IMR-90 (cell line): ENCODE results near the gene ZNF592.

Source experiments
- BHLHE40 ChIP-seq: fragments of 150-350 bp; IDR thresholded peaks from 2 replicates; pipeline ENCODE4 v1.6.1; 2016; ENCODE audit warnings: mild to moderate bottlenecking, low read depth, low read length
- CEBPB ChIP-seq: IDR thresholded peaks from 2 replicates; pipeline ENCODE4 v1.6.1; 2012; ENCODE audit warnings: low read depth, low read length, improper control_type of control experiment
- CHD1 ChIP-seq: IDR thresholded peaks from 2 replicates; pipeline ENCODE4 v1.6.1; 2012; ENCODE audit warnings: low read depth, low read length, improper control_type of control experiment
- FOS ChIP-seq: fragments of 150-350 bp; IDR thresholded peaks from 2 replicates; pipeline ENCODE4 v1.6.1; 2016; ENCODE audit warnings: low read depth, low read length
- MAFK ChIP-seq: IDR thresholded peaks from 2 replicates; pipeline ENCODE4 v1.6.1; 2012; ENCODE audit warnings: low read depth, low read length, improper control_type of control experiment
- MXI1 ChIP-seq: IDR thresholded peaks from 2 replicates; pipeline ENCODE4 v1.6.1; 2012; ENCODE audit warnings: low read depth, mild to moderate bottlenecking, low read length, moderate library complexity, borderline replicate concordance
- NFE2L2 ChIP-seq: fragments of 150-350 bp; IDR thresholded peaks from 2 replicates; pipeline ENCODE4 v1.6.1; 2016; ENCODE audit warnings: low read depth, mild to moderate bottlenecking, low read length
- POLR2A ChIP-seq: IDR thresholded peaks from 2 replicates; pipeline ENCODE4 v1.6.1; 2012; ENCODE audit warnings: mild to moderate bottlenecking, low read depth, low read length
- RAD21 ChIP-seq: IDR thresholded peaks from 2 replicates; pipeline ENCODE4 v1.6.1; 2012; ENCODE audit warnings: low read length, improper control_type of control experiment
- RCOR1 ChIP-seq: IDR thresholded peaks from 2 replicates; pipeline ENCODE4 v1.6.1; 2012; ENCODE audit warnings: mild to moderate bottlenecking, low read length, improper control_type of control experiment; ENCODE audit not compliant: insufficient replicate concordance
- RFX5 ChIP-seq: IDR thresholded peaks from 2 replicates; pipeline ENCODE4 v1.8.0; 2012; ENCODE audit warnings: low read depth, mild to moderate bottlenecking, low read length, moderate library complexity
- TF ChIP-seq, protein P1 (sequence below): conservative IDR thresholded peaks from 2 replicates; pipeline ENCODE4 v1.5.1; 2012; ENCODE audit warnings: mild to moderate bottlenecking, low read depth, low read length, improper control_type of control experiment
- TF ChIP-seq, protein P2 (sequence below): fragments of 150-350 bp; IDR thresholded peaks from 2 replicates; pipeline ENCODE4 v1.6.1; 2017; ENCODE audit warnings: mild to moderate bottlenecking, antibody characterized with exemption, low read length, low read depth
- TF ChIP-seq, protein P3 (sequence below): fragments of 150-350 bp; IDR thresholded peaks from 2 replicates; pipeline ENCODE4 v1.6.1; 2016; ENCODE audit warnings: low read depth, mild to moderate bottlenecking, low read length, moderate library complexity, borderline replicate concordance

DNA sequence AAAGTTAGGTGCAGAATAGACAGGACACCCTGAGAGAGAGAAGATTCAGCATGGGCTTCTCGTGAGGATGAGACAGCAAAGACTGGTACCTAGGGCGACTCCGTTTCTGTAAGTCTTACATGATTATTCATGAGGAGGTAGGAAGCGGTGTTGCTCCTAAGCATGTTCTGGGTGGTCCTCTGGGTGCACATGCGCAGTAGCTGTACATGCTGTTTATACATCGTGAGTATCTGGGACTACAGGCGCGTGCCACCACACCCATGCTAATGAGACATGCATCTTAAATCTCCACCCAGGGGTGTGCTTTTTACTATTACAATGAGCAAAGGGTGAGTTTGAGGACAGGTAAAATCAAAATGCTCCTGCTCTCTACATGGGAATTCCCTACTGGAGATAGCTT is 81.0 kb downstream of the ZNF592 start:
- TF ChIP-seq, protein P1, sequence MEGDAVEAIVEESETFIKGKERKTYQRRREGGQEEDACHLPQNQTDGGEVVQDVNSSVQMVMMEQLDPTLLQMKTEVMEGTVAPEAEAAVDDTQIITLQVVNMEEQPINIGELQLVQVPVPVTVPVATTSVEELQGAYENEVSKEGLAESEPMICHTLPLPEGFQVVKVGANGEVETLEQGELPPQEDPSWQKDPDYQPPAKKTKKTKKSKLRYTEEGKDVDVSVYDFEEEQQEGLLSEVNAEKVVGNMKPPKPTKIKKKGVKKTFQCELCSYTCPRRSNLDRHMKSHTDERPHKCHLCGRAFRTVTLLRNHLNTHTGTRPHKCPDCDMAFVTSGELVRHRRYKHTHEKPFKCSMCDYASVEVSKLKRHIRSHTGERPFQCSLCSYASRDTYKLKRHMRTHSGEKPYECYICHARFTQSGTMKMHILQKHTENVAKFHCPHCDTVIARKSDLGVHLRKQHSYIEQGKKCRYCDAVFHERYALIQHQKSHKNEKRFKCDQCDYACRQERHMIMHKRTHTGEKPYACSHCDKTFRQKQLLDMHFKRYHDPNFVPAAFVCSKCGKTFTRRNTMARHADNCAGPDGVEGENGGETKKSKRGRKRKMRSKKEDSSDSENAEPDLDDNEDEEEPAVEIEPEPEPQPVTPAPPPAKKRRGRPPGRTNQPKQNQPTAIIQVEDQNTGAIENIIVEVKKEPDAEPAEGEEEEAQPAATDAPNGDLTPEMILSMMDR = no peak
- no peak for TF ChIP-seq CEBPB
- TF ChIP-seq RAD21 = no peak
- no peak for TF ChIP-seq MXI1
- TF ChIP-seq NFE2L2 = no peak
- TF ChIP-seq, protein P2, sequence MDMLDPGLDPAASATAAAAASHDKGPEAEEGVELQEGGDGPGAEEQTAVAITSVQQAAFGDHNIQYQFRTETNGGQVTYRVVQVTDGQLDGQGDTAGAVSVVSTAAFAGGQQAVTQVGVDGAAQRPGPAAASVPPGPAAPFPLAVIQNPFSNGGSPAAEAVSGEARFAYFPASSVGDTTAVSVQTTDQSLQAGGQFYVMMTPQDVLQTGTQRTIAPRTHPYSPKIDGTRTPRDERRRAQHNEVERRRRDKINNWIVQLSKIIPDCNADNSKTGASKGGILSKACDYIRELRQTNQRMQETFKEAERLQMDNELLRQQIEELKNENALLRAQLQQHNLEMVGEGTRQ = no peak
- no peak for TF ChIP-seq POLR2A
- no peak for TF ChIP-seq RFX5
- no peak for TF ChIP-seq FOS
- TF ChIP-seq CHD1 = no peak
- no peak for TF ChIP-seq RCOR1
- no peak for TF ChIP-seq BHLHE40
- TF ChIP-seq MAFK = no peak
- TF ChIP-seq, protein P3, sequence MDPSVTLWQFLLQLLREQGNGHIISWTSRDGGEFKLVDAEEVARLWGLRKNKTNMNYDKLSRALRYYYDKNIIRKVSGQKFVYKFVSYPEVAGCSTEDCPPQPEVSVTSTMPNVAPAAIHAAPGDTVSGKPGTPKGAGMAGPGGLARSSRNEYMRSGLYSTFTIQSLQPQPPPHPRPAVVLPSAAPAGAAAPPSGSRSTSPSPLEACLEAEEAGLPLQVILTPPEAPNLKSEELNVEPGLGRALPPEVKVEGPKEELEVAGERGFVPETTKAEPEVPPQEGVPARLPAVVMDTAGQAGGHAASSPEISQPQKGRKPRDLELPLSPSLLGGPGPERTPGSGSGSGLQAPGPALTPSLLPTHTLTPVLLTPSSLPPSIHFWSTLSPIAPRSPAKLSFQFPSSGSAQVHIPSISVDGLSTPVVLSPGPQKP = no peak
